Stimulated activated CD8-positive, alpha-beta memory T cell treated with anti-CD3 and anti-CD28 coated beads, Interleukin-15, amount 100 ng/mL, for 48 hours (primary cell): ENCODE data around the gene SFXN5.
A peak's percentile ranks its signal among the peaks of the same experiment; 100 is the strongest.

Experiments
- DNase-seq, 2 donors: peaks; one replicate each; pipeline ENCODE4 v3.0.0-alpha.2; 2020; ENCODE audit warnings: low read depth in 2 of 2

SFXN5 gene

GRCh38 chr2:72979896-72980295 lies 91.6 kb downstream of the SFXN5 start:
- no peak for DNase-seq

- DNase-seq, result no peak
Measured at GRCh38 chr2:72975017-72975416, 96.5 kb downstream of the SFXN5 start.

- DNase-seq, result no peak
Measured at GRCh38 chr2:72974436-72974754, 97.1 kb downstream of the SFXN5 start.

- peak in 1 of 2 donors; percentile 3 for DNase-seq
Measured at GRCh38 chr2:72973566-72974435, 97.7 kb downstream of the SFXN5 start.

- no peak for DNase-seq
Measured at GRCh38 chr2:72973137-72973535, 98.4 kb downstream of the SFXN5 start.

- no peak for DNase-seq
Measured at GRCh38 chr2:72972352-72973136, 99.0 kb downstream of the SFXN5 start.

GRCh38 chr2:72971036-72971435 lies 100.5 kb downstream of the SFXN5 start:
- no peak for DNase-seq

GRCh38 chr2:72969706-72970105 lies 101.8 kb downstream of the SFXN5 start:
- DNase-seq, result no peak

- DNase-seq, result no peak
Measured at GRCh38 chr2:72968286-72968685, 103.2 kb downstream of the SFXN5 start.

GRCh38 chr2:72965770-72966450 lies 105.6 kb downstream of the SFXN5 start:
- DNase-seq, result no peak

- DNase-seq, result no peak
Measured at GRCh38 chr2:72965016-72965415, 106.5 kb downstream of the SFXN5 start.

GRCh38 chr2:72964146-72964525 lies 107.4 kb downstream of the SFXN5 start:
- DNase-seq, result no peak

- no peak for DNase-seq
Measured at GRCh38 chr2:72963423-72964145, 107.9 kb downstream of the SFXN5 start.

- DNase-seq, result no peak
Measured at GRCh38 chr2:72962911-72963310, 108.6 kb downstream of the SFXN5 start.

GRCh38 chr2:72961853-72962468 lies 109.6 kb downstream of the SFXN5 start:
- no peak for DNase-seq

- no peak for DNase-seq
Measured at GRCh38 chr2:72961036-72961720, 110.3 kb downstream of the SFXN5 start.

GRCh38 chr2:72959995-72960981 lies 111.2 kb downstream of the SFXN5 start:
- DNase-seq, result no peak

- no peak for DNase-seq
Measured at GRCh38 chr2:72959554-72959953, 112.0 kb downstream of the SFXN5 start.

- no peak for DNase-seq
Measured at GRCh38 chr2:72958542-72959385, 112.7 kb downstream of the SFXN5 start.
